Activated naive CD4-positive, alpha-beta T cell treated with anti-CD3 and anti-CD28 coated beads for 36 hours (primary cell): Measurements from ENCODE around the gene DOCK9. TPM values are rescaled to one million over a fixed set of nuclear protein-coding genes. Genes with fewer than 3 reads are reported as not detected.

Source experiments
- CTCF ChIA-PET: fragments of 350-600 bp; sonication (Branson Sonifier 250); formaldehyde crosslinking; loops from one replicate; lab custom pipeline; 2021; ENCODE audit warnings: antibody characterized with exemption; lab: Charles Lee
- DNase-seq: peaks from one replicate; pipeline ENCODE4 v3.0.0-alpha.2; 2020
- H3K27ac Mint-ChIP-seq: one replicate; pipeline ENCODE4 v1.8.0; 2021; ENCODE audit warnings: mild to moderate bottlenecking, mixed read lengths
- H3K27me3 Mint-ChIP-seq: one replicate; pipeline ENCODE4 v1.8.0; 2021; ENCODE audit warnings: low read depth, mixed read lengths
- H3K36me3 Mint-ChIP-seq: one replicate; pipeline ENCODE4 v1.8.0; 2021; ENCODE audit warnings: low read depth, mixed read lengths
- H3K4me1 Mint-ChIP-seq: one replicate; pipeline ENCODE4 v1.8.0; 2021; ENCODE audit warnings: low read depth, mixed read lengths
- H3K4me3 Mint-ChIP-seq: one replicate; pipeline ENCODE4 v1.8.0; 2021; ENCODE audit warnings: mild to moderate bottlenecking, moderate library complexity, mixed read lengths
- H3K9me3 Mint-ChIP-seq: one replicate; pipeline ENCODE4 v1.8.0; 2021; ENCODE audit warnings: mixed read lengths
- intact Hi-C: fragments of 100-400 bp; cut with micrococcal nuclease; formaldehyde crosslinking; loops from one replicate; pipeline ENCODE4 v1.15.1; 2023
- total RNA-seq, 2 experiments: library from RNA; stranded (reverse); gene quantifications; one replicate each; pipeline ENCODE4 v1.2.3, GENCODE V29; 2021

DOCK9 gene
- total RNA-seq, 2 experiments from 2014 or later = 38.3 to 42.1 TPM

GRCh38 chr13:98921786-98922185 is 56.1 kb downstream of the DOCK9 start:
- CTCF ChIA-PET = interaction anchor here (0.7 kb wide), 1 partner anchor 129 kb away, joined by 4 read pairs; no protein-coding TSS in a partner anchor

GRCh38 chr13:98921015-98921580 is 56.8 kb downstream of the DOCK9 start:
- no peak for DNase-seq
- CTCF ChIA-PET = no interaction called here
- Mint-ChIP-seq H3K27ac (no peak overlapping the region), H3K4me1 (peaks cover 31% of the 10 kb centered on the region), H3K27me3 (no peaks in the 10 kb centered on the region), H3K4me3 (no peak overlapping the region), H3K36me3 (peaks cover 27% of the 10 kb centered on the region), H3K9me3 (no peaks in the 10 kb centered on the region)
- intact Hi-C loops = no loop called here

More at GRCh38 chr13:98921786-98922185, 56.1 kb downstream of the DOCK9 start:
- intact Hi-C loops = no loop called here
- Mint-ChIP-seq H3K27me3 (no peaks in the 10 kb centered on the region), H3K36me3 (peaks cover 29% of the 10 kb centered on the region), H3K4me3 (no peak overlapping the region), H3K9me3 (no peaks in the 10 kb centered on the region), H3K4me1 (peaks cover 27% of the 10 kb centered on the region), H3K27ac (no peak overlapping the region)
- DNase-seq = no peak

GRCh38 chr13:98919566-98919965 is 58.3 kb downstream of the DOCK9 start:
- Mint-ChIP-seq H3K36me3 (peaks cover 28% of the 10 kb centered on the region), H3K4me3 (no peak overlapping the region), H3K9me3 (no peaks in the 10 kb centered on the region), H3K27ac (peak overlapping the region; percentile 57), H3K27me3 (no peaks in the 10 kb centered on the region), H3K4me1 (peaks cover 42% of the 10 kb centered on the region)
- CTCF ChIA-PET = no interaction called here
- DNase-seq = peak; percentile 63
- intact Hi-C loops = loop anchor here (1.0 to 10.0 kb wide), 6 partner anchors 9 to 438 kb away; no protein-coding TSS in a partner anchor

- intact Hi-C loops = loop anchor here (1.0 to 10.0 kb wide), 6 partner anchors 8 to 439 kb away; no protein-coding TSS in a partner anchor
- Mint-ChIP-seq H3K9me3 (no peaks in the 10 kb centered on the region), H3K36me3 (peaks cover 26% of the 10 kb centered on the region), H3K4me3 (no peak overlapping the region), H3K4me1 (peaks cover 49% of the 10 kb centered on the region), H3K27ac (peak overlapping the region; percentile 57), H3K27me3 (no peaks in the 10 kb centered on the region)
- DNase-seq = peak; percentile 49
- CTCF ChIA-PET = interaction anchor here (0.6 kb wide), 1 partner anchor 297 kb away, joined by 3 read pairs; no protein-coding TSS in a partner anchor
Observed at GRCh38 chr13:98918771-98919170, 59.1 kb downstream of the DOCK9 start.

- intact Hi-C loops = loop anchor here (10.0 kb wide), 1 partner anchor 408 kb away; no protein-coding TSS in a partner anchor
- H3K27me3 Mint-ChIP-seq = no peaks in the 10 kb centered on the region
- CTCF ChIA-PET = interaction anchor here (0.6 kb wide), 1 partner anchor 53 kb away, joined by 5 read pairs; no protein-coding TSS in a partner anchor
- H3K36me3 Mint-ChIP-seq = peaks cover 22% of the 10 kb centered on the region
- no peak for DNase-seq
- H3K27ac Mint-ChIP-seq = no peak overlapping the region
- H3K9me3 Mint-ChIP-seq = no peaks in the 10 kb centered on the region
- peaks cover 60% of the 10 kb centered on the region for H3K4me1 Mint-ChIP-seq
- H3K4me3 Mint-ChIP-seq = no peak overlapping the region
Observed at GRCh38 chr13:98917116-98917515, 60.7 kb downstream of the DOCK9 start.

GRCh38 chr13:98916403-98916802 is 61.5 kb downstream of the DOCK9 start:
- H3K27me3 Mint-ChIP-seq = no peaks in the 10 kb centered on the region
- CTCF ChIA-PET = interaction anchor here (0.6 kb wide), 1 partner anchor 53 kb away, joined by 5 read pairs; no protein-coding TSS in a partner anchor
- peaks cover 16% of the 10 kb centered on the region for H3K36me3 Mint-ChIP-seq
- intact Hi-C loops = loop anchor here (10.0 kb wide), 1 partner anchor 408 kb away; no protein-coding TSS in a partner anchor
- H3K27ac Mint-ChIP-seq = no peak overlapping the region
- no peak overlapping the region for H3K4me3 Mint-ChIP-seq
- no peaks in the 10 kb centered on the region for H3K9me3 Mint-ChIP-seq
- DNase-seq = no peak
- peaks cover 58% of the 10 kb centered on the region for H3K4me1 Mint-ChIP-seq

GRCh38 chr13:98915981-98916380 is 61.9 kb downstream of the DOCK9 start:
- intact Hi-C loops = loop anchor here (10.0 kb wide), 1 partner anchor 409 kb away; no protein-coding TSS in a partner anchor
- H3K36me3 Mint-ChIP-seq = peaks cover 14% of the 10 kb centered on the region
- H3K9me3 Mint-ChIP-seq = no peaks in the 10 kb centered on the region
- peak overlapping the region; percentile 14 for H3K27ac Mint-ChIP-seq
- CTCF ChIA-PET = interaction anchor here (1.0 to 1.2 kb wide), 3 partner anchors 18 to 113 kb away, joined by 3 to 6 read pairs (median 3); no protein-coding TSS in a partner anchor
- H3K4me1 Mint-ChIP-seq = peaks cover 59% of the 10 kb centered on the region
- H3K27me3 Mint-ChIP-seq = no peaks in the 10 kb centered on the region
- no peak for DNase-seq
- no peak overlapping the region for H3K4me3 Mint-ChIP-seq

- H3K27ac Mint-ChIP-seq = no peak overlapping the region
- CTCF ChIA-PET = interaction anchor here (1.0 to 1.2 kb wide), 3 partner anchors 18 to 113 kb away, joined by 3 to 6 read pairs (median 3); no protein-coding TSS in a partner anchor
- no peaks in the 10 kb centered on the region for H3K9me3 Mint-ChIP-seq
- H3K36me3 Mint-ChIP-seq = peaks cover 12% of the 10 kb centered on the region
- H3K27me3 Mint-ChIP-seq = no peaks in the 10 kb centered on the region
- peaks cover 63% of the 10 kb centered on the region for H3K4me1 Mint-ChIP-seq
- intact Hi-C loops = loop anchor here (10.0 kb wide), 1 partner anchor 409 kb away; no protein-coding TSS in a partner anchor
- no peak overlapping the region for H3K4me3 Mint-ChIP-seq
- no peak for DNase-seq
Observed at GRCh38 chr13:98915563-98915962, 62.3 kb downstream of the DOCK9 start.

- peaks cover 7% of the 10 kb centered on the region for H3K36me3 Mint-ChIP-seq
- H3K4me1 Mint-ChIP-seq = peaks cover 66% of the 10 kb centered on the region
- CTCF ChIA-PET = interaction anchor here (1.1 to 1.2 kb wide), 2 partner anchors 44 to 130 kb away, joined by 3 read pairs; no protein-coding TSS in a partner anchor
- no peak for DNase-seq
- no peak overlapping the region for H3K4me3 Mint-ChIP-seq
- intact Hi-C loops = loop anchor here (5.0 to 10.0 kb wide), 2 partner anchors 341 to 411 kb away; no protein-coding TSS in a partner anchor
- H3K27ac Mint-ChIP-seq = no peak overlapping the region
- H3K9me3 Mint-ChIP-seq = no peaks in the 10 kb centered on the region
- no peaks in the 10 kb centered on the region for H3K27me3 Mint-ChIP-seq
Observed at GRCh38 chr13:98913741-98914140, 64.1 kb downstream of the DOCK9 start.

- no peak overlapping the region for H3K4me3 Mint-ChIP-seq
- H3K36me3 Mint-ChIP-seq = peaks cover 2% of the 10 kb centered on the region
- CTCF ChIA-PET = interaction anchor here (1.1 to 1.2 kb wide), 2 partner anchors 43 to 131 kb away, joined by 3 read pairs; no protein-coding TSS in a partner anchor
- intact Hi-C loops = loop anchor here (5.0 to 10.0 kb wide), 2 partner anchors 341 to 412 kb away; no protein-coding TSS in a partner anchor
- H3K4me1 Mint-ChIP-seq = peaks cover 62% of the 10 kb centered on the region
- H3K27ac Mint-ChIP-seq = no peak overlapping the region
- no peaks in the 10 kb centered on the region for H3K27me3 Mint-ChIP-seq
- no peak for DNase-seq
- no peaks in the 10 kb centered on the region for H3K9me3 Mint-ChIP-seq
Observed at GRCh38 chr13:98912846-98913245, 65.0 kb downstream of the DOCK9 start.

- CTCF ChIA-PET = interaction anchor here (0.6 to 2.7 kb wide), 5 partner anchors 67 to 425 kb away, joined by 3 to 11 read pairs (median 3); no protein-coding TSS in a partner anchor
- Mint-ChIP-seq H3K4me3 (peak overlapping the region; percentile 14), H3K27me3 (no peaks in the 10 kb centered on the region), H3K4me1 (peaks cover 63% of the 10 kb centered on the region), H3K27ac (peak overlapping the region; percentile 90), H3K36me3 (peaks cover 2% of the 10 kb centered on the region), H3K9me3 (no peaks in the 10 kb centered on the region)
- intact Hi-C loops = loop anchor here (1.0 to 10.0 kb wide), 7 partner anchors 9 to 414 kb away; partner anchors contain the start of gene GPR18
- DNase-seq = peak; percentile 72
Observed at GRCh38 chr13:98910501-98910951, 67.3 kb downstream of the DOCK9 start.

- intact Hi-C loops = loop anchor here (2.0 to 5.0 kb wide), 3 partner anchors 118 to 218 kb away; no protein-coding TSS in a partner anchor
- peaks cover 63% of the 10 kb centered on the region for H3K4me1 Mint-ChIP-seq
- CTCF ChIA-PET = interaction anchor here (1.0 to 2.7 kb wide), 3 partner anchors 120 to 202 kb away, joined by 3 to 11 read pairs (median 5); no protein-coding TSS in a partner anchor
- H3K9me3 Mint-ChIP-seq = no peaks in the 10 kb centered on the region
- H3K27me3 Mint-ChIP-seq = no peaks in the 10 kb centered on the region
- H3K36me3 Mint-ChIP-seq = peaks cover 7% of the 10 kb centered on the region
- peak; percentile 73 for DNase-seq
- H3K4me3 Mint-ChIP-seq = no peak overlapping the region
- peak overlapping the region; percentile 90 for H3K27ac Mint-ChIP-seq
Observed at GRCh38 chr13:98909016-98909415, 68.8 kb downstream of the DOCK9 start.
